Upper lobe of right lung (tissue), 1 donor: ENCODE measurements around the gene STARD13. TPM values are rescaled to one million over a fixed set of nuclear protein-coding genes. Genes with fewer than 3 reads are reported as not detected.

ENCODE experiments used
- ATAC-seq: fragments of 200-7000 bp; cut with Tn5 transposase; one replicate; pipeline ENCODE4 v1.9.1; 2020; ENCODE audit warnings: mild to moderate bottlenecking, moderate library complexity
- DNase-seq: peaks from one replicate; pipeline ENCODE4 v3.0.0-alpha.2; 2020
- H3K27ac ChIP-seq: fragments of 200-600 bp; one replicate; pipeline ENCODE4 v1.8.0; 2022
- H3K27me3 ChIP-seq: fragments of 200-600 bp; one replicate; pipeline ENCODE4 v1.8.0; 2022; ENCODE audit warnings: mild to moderate bottlenecking
- H3K36me3 ChIP-seq: fragments of 200-600 bp; one replicate; pipeline ENCODE4 v1.8.0; 2022
- H3K4me1 ChIP-seq: fragments of 200-600 bp; one replicate; pipeline ENCODE4 v1.8.0; 2022
- H3K4me3 ChIP-seq: fragments of 200-600 bp; one replicate; pipeline ENCODE4 v1.8.0; 2022; ENCODE audit warnings: mild to moderate bottlenecking
- H3K9me3 ChIP-seq: fragments of 200-600 bp; one replicate; pipeline ENCODE4 v1.8.0; 2022
- CTCF ChIP-seq: fragments of 200-600 bp; IDR thresholded peaks from one replicate; pipeline ENCODE4 v1.8.0; 2022; ENCODE audit warnings: antibody characterized with exemption
- intact Hi-C: fragments of 100-400 bp; cut with DNase I; formaldehyde crosslinking; loops from one replicate; pipeline ENCODE4 v1.11.0; 2022
- total RNA-seq: library from RNA; stranded (reverse); fragmentation: NEBNext Ultra II Directional; extraction: Animal tissue kit (Norgen Biotek cat#: 25700); gene quantifications from one replicate; pipeline ENCODE4 v1.2.1, GENCODE V29; 2021
- donor health status: DM: no; HTN: yes; CAD: no; lungs with severe emphysema.

Gene STARD13
- total RNA-seq, 1 donor from 2014 or later = 60.4 TPM

- no peak for TF ChIP-seq CTCF
Measured at GRCh38 chr13:33313504-33313903, 27.9 kb upstream of the STARD13 start.

GRCh38 chr13:33312861-33313212 lies 27.3 kb upstream of the STARD13 start:
- Histone ChIP-seq H3K27ac (no peak overlapping the region), H3K9me3 (no peaks in the 10 kb centered on the region), H3K36me3 (no peaks in the 10 kb centered on the region), H3K4me1 (peaks cover 9% of the 10 kb centered on the region), H3K4me3 (no peak overlapping the region), H3K27me3 (no peaks in the 10 kb centered on the region)
- no peak for DNase-seq
- intact Hi-C loops = no loop called here
- no peak for ATAC-seq
- no peak for TF ChIP-seq CTCF

More at GRCh38 chr13:33313504-33313903, 27.9 kb upstream of the STARD13 start:
- no peak for DNase-seq
- intact Hi-C loops = no loop called here
- no peaks in the 10 kb centered on the region for H3K27me3 ChIP-seq
- no peak overlapping the region for H3K27ac ChIP-seq
- no peak for ATAC-seq
- no peak overlapping the region for H3K4me3 ChIP-seq
- H3K4me1 ChIP-seq = peaks cover 9% of the 10 kb centered on the region
- no peaks in the 10 kb centered on the region for H3K9me3 ChIP-seq
- H3K36me3 ChIP-seq = no peaks in the 10 kb centered on the region

GRCh38 chr13:33312150-33312860 lies 26.8 kb upstream of the STARD13 start:
- peak; percentile 44 for ATAC-seq
- H3K27me3 ChIP-seq = no peaks in the 10 kb centered on the region
- peaks cover 9% of the 10 kb centered on the region for H3K4me1 ChIP-seq
- no peaks in the 10 kb centered on the region for H3K36me3 ChIP-seq
- H3K4me3 ChIP-seq = no peak overlapping the region
- intact Hi-C loops = no loop called here
- no peak for DNase-seq
- peak overlapping the region; percentile 7 for H3K27ac ChIP-seq
- no peaks in the 10 kb centered on the region for H3K9me3 ChIP-seq
- TF ChIP-seq CTCF = peak; percentile 33

- H3K4me1 ChIP-seq = peaks cover 9% of the 10 kb centered on the region
- no peak overlapping the region for H3K27ac ChIP-seq
- H3K4me3 ChIP-seq = no peak overlapping the region
- no peaks in the 10 kb centered on the region for H3K27me3 ChIP-seq
- ATAC-seq (no peak), DNase-seq (no peak)
- intact Hi-C loops = no loop called here
- H3K9me3 ChIP-seq = no peaks in the 10 kb centered on the region
- H3K36me3 ChIP-seq = no peaks in the 10 kb centered on the region
- no peak for TF ChIP-seq CTCF
Measured at GRCh38 chr13:33311040-33311439, 25.5 kb upstream of the STARD13 start.

- no peak for TF ChIP-seq CTCF
- Histone ChIP-seq H3K36me3 (no peaks in the 10 kb centered on the region), H3K4me3 (no peak overlapping the region), H3K27me3 (no peaks in the 10 kb centered on the region), H3K4me1 (peaks cover 9% of the 10 kb centered on the region), H3K27ac (no peak overlapping the region), H3K9me3 (no peaks in the 10 kb centered on the region)
- ATAC-seq = no peak
- intact Hi-C loops = no loop called here
- DNase-seq = no peak
Measured at GRCh38 chr13:33310245-33311038, 24.9 kb upstream of the STARD13 start.
